GM20000 (cell line): Measurements from ENCODE around the gene S100A8.

ENCODE experiments used
- DNase-seq: peaks from one replicate; pipeline ENCODE4 v3.0.0; 2012; ENCODE audit warnings: low spot score
- CTCF ChIP-seq: IDR thresholded peaks from 2 replicates; pipeline ENCODE4 v1.5.1; 2012; ENCODE audit warnings: mild to moderate bottlenecking, control low read depth; ENCODE audit errors: extremely low read depth, missing control alignments

The S100A8 gene

DNA sequence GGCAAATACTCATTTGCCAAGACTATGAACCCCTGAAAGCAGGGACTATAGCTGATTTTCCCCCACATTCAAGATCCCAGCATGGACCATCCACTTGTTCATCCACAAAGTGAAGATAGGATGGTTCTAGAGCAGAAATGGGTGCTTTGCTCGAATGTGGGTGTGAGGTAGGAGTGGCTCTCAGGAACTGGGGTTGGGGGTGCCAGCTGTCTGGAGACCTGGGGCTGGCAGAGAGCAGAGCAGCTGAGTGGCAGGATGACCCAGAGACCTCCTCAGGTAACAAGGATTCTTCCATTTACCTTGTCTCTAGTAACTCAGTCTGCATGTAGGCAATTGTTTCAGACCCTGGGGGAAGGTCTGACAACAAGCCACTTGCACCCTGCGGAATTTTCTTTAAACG is 27.2 kb downstream of the S100A8 start:
- TF ChIP-seq CTCF, result no peak

DNA sequence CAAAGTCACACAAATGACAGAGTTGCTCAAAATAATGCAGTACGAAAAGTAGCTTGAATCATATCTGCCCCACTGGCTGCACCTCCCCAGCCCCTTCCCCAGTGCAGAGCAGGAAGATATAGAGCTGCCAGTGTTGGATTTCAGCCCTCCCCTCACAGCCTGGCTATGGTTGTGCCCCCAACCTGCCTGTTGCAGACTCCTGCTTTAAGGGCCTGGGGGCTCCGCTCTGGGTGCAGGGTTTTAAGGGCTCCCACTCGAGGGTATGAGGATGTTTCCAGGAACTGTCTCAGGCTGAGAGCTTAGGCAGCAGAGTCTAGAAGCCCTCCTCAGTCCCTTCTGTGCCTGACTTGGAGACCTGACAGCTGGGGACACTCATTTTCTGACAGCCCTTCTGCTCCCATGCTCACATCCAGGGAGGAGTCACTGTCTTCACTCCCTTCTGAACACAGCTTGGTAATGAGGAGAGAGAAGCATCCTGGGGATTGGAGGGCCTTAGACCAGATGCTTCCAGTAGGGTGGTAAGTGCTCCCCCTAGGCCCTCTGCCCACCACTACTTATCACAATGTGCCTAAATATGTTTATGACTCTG is 28.6 kb downstream of the S100A8 start:
- TF ChIP-seq CTCF, result no peak
- DNase-seq, result no peak

More for the DNA sequence above, 27.2 kb downstream of the S100A8 start:
- DNase-seq, result no peak

DNA sequence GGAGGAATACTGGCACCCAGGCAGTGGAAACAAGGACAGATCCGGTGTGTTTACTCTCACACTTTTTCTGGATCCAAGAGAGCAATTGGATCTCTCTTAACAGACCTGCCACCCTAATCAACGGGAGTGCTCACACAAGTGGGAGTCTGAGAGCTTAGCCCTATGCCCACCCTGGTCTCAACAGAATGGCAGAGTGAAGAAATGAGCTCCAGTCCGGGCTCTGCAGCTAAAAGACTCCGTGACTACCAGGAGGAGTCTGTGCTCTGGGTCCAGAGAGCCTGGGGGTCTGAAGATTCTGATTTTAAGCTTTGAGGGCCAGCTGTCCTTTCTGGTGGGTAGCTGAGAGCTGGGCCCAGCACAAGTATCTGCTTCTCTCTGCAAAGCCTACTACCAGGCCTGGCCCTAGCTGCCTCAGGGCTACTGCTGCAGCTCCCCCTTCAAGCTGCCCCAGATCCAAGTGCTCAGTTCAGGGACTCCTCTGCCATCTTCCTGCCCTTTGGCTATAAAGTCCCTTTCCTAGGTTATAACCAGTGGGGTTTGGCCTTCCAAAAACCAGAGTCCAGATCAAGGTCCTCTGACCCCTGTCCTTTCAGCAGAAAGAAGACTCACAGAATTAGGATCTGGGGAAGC is 29.3 kb downstream of the S100A8 start:
- no peak for DNase-seq
- TF ChIP-seq CTCF, result no peak

DNA sequence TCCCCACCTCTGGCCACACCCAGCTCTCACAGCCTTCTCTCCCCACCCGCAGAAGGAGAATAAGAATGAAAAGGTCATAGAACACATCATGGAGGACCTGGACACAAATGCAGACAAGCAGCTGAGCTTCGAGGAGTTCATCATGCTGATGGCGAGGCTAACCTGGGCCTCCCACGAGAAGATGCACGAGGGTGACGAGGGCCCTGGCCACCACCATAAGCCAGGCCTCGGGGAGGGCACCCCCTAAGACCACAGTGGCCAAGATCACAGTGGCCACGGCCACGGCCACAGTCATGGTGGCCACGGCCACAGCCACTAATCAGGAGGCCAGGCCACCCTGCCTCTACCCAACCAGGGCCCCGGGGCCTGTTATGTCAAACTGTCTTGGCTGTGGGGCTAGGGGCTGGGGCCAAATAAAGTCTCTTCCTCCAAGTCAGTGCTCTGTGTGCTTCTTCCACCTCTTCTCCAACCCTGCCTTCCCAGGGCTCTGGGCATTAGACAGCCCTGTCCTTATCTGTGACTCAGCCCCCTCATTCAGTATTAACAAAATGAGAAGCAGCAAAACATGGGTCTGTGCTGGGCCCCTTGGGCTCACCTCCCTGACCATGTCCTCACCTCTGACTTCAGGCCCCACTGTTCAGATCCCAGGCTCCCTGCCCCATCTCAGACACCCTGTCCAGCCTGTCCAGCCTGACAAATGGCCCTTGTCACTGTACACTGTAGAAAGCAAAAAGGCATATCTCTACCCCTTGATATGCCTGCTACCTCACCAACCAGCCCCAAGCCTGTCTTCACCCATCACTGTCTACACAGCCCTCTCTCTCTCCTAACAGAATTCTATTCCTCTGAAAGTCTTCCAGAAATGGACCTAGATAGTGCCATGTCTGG is 30.0 kb downstream of the S100A8 start:
- no peak for DNase-seq

DNA sequence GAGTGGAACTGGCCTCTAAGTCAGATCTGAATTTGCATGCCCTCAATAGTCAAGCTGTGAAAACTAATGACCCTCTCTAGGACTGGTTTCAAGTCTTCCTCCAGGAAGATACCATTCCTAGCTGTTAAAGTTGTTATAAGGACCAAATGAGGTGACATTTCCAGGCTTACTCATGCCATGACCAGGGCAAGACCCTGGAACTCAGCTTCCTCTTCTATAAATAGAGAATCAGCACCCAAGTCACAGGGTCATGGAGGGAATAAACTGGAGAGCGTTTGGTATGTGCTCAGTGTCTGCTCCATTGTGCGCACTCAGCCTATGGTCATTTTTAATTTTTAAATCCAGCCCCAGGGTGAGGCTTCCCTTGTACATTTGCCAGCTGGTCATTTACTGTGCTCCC is 30.7 kb downstream of the S100A8 start:
- DNase-seq, result no peak
- TF ChIP-seq CTCF, result no peak

More for the DNA sequence above, 30.0 kb downstream of the S100A8 start:
- TF ChIP-seq CTCF, result no peak

GRCh38 chr1:153359241-153359640 is 31.6 kb downstream of the S100A8 start:
- TF ChIP-seq CTCF, result no peak
- DNase-seq, result no peak

GRCh38 chr1:153358691-153358975 is 32.2 kb downstream of the S100A8 start:
- DNase-seq, result no peak
- TF ChIP-seq CTCF, result no peak
